Heart right ventricle (tissue), 16 donors: ENCODE results near the gene ARHGAP32. TPM values are rescaled to one million over a fixed set of nuclear protein-coding genes. Genes with fewer than 3 reads are reported as not detected.

Experiments
- ATAC-seq, 8 donors: fragments of 200-7000 bp; cut with Tn5 transposase; one replicate each; pipeline ENCODE4 v1.9.1; 2020; ENCODE audit warnings: mild to moderate bottlenecking in 8 of 8, moderate library complexity in 8 of 8, moderate number of reproducible peaks in 1 of 8
- DNase-seq, 2 donors: peaks; one replicate each; pipeline ENCODE4 v3.0.0-alpha.2; 2020
- H3K27ac ChIP-seq, 10 donors: fragments of 200-600 bp; sonication (generic) in 2 of 10; one replicate each; pipeline versions ENCODE4 v1.5.0 to v1.8.0; 2020 to 2022; ENCODE audit warnings: mild to moderate bottlenecking in 3 of 10
- H3K27me3 ChIP-seq, 7 donors: fragments of 200-600 bp; one replicate each; pipeline ENCODE4 v1.8.0; 2021 to 2022; ENCODE audit warnings: mild to moderate bottlenecking in 2 of 7
- H3K36me3 ChIP-seq, 9 donors: fragments of 200-600 bp; sonication (generic) in 1 of 9; one replicate each; pipeline versions ENCODE4 v1.5.0 to v1.8.0; 2020 to 2022; ENCODE audit warnings: mild to moderate bottlenecking in 2 of 9
- H3K4me1 ChIP-seq, 9 donors: fragments of 200-600 bp; sonication (generic) in 1 of 9; one replicate each; pipeline versions ENCODE4 v1.5.0 to v1.8.0; 2020 to 2022; ENCODE audit warnings: mild to moderate bottlenecking in 4 of 9
- H3K4me3 ChIP-seq, 10 donors: fragments of 200-600 bp; sonication (generic) in 2 of 10; one replicate each; pipeline versions ENCODE4 v1.5.0 to v1.8.0; 2020 to 2022; ENCODE audit warnings: mild to moderate bottlenecking in 7 of 10, moderate library complexity in 2 of 10
- H3K9me3 ChIP-seq, 11 donors: fragments of 200-600 bp in 10 of 11; sonication (generic) in 2 of 11; one replicate each; pipeline versions ENCODE4 v1.5.0 to v1.8.0; 2013 to 2022; ENCODE audit warnings: mild to moderate bottlenecking in 2 of 11, control low read depth in 1 of 11, moderate library complexity in 1 of 11
- WGBS, 2 donors: extraction: QIAGEN DNeasy Blood & Tissue Kit; methylation state at CpG; one replicate each; pipeline ENCODE4 v1.1.7; 2013; ENCODE audit warnings: inconsistent platforms in 1 of 2; 5-methylcytosine and 5-hydroxymethylcytosine counted together
- intact Hi-C, 10 donors: fragments of 100-400 bp; cut with DNase I; formaldehyde crosslinking; loops; one replicate each; pipeline versions ENCODE4 v1.11.1 to v1.14.2; 2022
- polyA plus RNA-seq, 2 donors: library from polyadenylated mRNA; stranded (reverse); fragments of 200-250 nt; gene quantifications; one replicate each; pipeline ENCODE4 v1.2.3, GENCODE V29; 2013
- total RNA-seq, 10 donors: library from RNA; stranded (reverse); fragmentation: NEBNext Ultra II Directional in 3 of 10; extraction: Animal tissue kit (Norgen Biotek cat#: 25700) in 3 of 10; gene quantifications; one replicate each; pipeline versions ENCODE4 v1.2.1 to v1.2.4, GENCODE V29; 2021 to 2023
- TF ChIP-seq, protein P1 (sequence below), 9 donors: fragments of 200-600 bp; sonication (generic) in 2 of 9; IDR thresholded peaks; one replicate each; pipeline versions ENCODE4 v1.5.0 to v1.8.0; 2021 to 2022; ENCODE audit warnings: antibody characterized with exemption in 9 of 9, mild to moderate bottlenecking in 5 of 9, moderate library complexity in 1 of 9
- donor health status: Arrhythmogenic right ventricular cardiomyopathy.
- donor health status: ischemic (EF 13 %, LVEDD 7.1; RV severe dilation, severe dysfunction).
- donor health status: healthy with polysubstance abuse.
- donor health status: DM: no; HTN: yes; CAD: no.
- donor health status: DM: no; HTN: no; CAD: no.
- donor health status: ischemic (EF 25% LVEDD 6.9; RV normal size, moderate dysfunction).
- donor health status: ischemic (EF 25% LVEDD 5.7; RV mildly dilated, moderate dysfunction).
- donor health status: healthy.
- donor health status: DM: yes; HTN: yes; CAD: no.
- donor health status: Ischemic cardiomyopathy.
- donor health status: ischemic (EF 35%, LVEDD 5.7; RV mildly dilated, moderate dysfunction).
- donor health status: nonischemic (EF 11% LVEDD 7.7; RV severe dilation, severe dysfunction).
- donor health status: DM: yes; HTN: yes; CAD: no.
- donor health status: PGD.
- donor health status: ischemic (EF 29% LVEDD 5.4; RV normal size, mild dysfunction).
- donor health status: nonischemic (EF 23%, LVEDD 6.1; RV moderate dilation, normal function).

ARHGAP32 gene
- total and polyA plus RNA-seq, 12 donors, result 1.0 to 8.7 (median 4.4) TPM

DNA sequence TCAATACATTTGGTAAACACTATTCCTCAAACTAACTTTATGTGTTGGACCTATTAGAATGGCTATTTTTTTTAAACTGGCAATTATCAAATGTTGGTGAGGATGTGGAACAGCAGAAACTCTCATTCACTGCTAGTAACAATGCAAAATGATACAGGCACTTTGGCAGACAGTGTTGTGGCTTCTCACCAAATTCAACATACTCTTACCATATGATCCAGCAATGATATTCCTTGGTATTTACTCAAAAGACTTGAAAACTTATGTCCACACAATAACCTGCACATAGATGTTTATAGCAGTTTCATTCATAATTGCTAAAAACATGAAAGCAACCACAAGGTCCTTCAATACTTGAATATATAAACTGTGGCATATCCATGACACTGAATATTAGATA, 136.9 kb downstream of the ARHGAP32 start:
- Histone ChIP-seq H3K4me3 (no peak overlapping the region), H3K4me1 (no peaks in the 10 kb centered on the region), H3K9me3 (peaks cover 0 to 4% (median 0%) of the 10 kb centered on the region in 11 donors), H3K36me3 (no peaks in the 10 kb centered on the region), H3K27ac (no peak overlapping the region), H3K27me3 (no peaks in the 10 kb centered on the region)
- TF ChIP-seq, protein P1, sequence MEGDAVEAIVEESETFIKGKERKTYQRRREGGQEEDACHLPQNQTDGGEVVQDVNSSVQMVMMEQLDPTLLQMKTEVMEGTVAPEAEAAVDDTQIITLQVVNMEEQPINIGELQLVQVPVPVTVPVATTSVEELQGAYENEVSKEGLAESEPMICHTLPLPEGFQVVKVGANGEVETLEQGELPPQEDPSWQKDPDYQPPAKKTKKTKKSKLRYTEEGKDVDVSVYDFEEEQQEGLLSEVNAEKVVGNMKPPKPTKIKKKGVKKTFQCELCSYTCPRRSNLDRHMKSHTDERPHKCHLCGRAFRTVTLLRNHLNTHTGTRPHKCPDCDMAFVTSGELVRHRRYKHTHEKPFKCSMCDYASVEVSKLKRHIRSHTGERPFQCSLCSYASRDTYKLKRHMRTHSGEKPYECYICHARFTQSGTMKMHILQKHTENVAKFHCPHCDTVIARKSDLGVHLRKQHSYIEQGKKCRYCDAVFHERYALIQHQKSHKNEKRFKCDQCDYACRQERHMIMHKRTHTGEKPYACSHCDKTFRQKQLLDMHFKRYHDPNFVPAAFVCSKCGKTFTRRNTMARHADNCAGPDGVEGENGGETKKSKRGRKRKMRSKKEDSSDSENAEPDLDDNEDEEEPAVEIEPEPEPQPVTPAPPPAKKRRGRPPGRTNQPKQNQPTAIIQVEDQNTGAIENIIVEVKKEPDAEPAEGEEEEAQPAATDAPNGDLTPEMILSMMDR (IDR thresholded peaks at IDR 0.05), result no peak
- ATAC-seq (no peak), DNase-seq (no peak)
- intact Hi-C loops, result no loop called here

DNA sequence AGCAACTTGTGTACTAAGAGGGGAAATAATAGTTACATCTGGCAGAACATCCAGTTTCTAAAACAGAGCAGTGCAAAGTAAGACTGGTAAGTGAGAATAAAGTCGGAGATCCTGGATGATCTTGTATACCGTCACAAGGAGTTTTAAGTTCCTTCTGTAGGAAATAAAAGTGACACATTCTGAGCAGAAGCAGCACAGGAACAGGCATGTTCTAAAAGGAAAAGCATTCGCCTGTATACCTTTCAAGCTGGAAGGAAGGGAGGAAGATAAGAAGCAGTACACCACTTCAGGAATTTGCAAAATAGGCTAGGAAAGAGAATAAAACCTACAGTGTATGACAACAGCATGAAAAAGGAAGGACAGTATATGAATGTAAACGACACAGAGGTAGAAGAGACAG, 143.2 kb downstream of the ARHGAP32 start:
- H3K9me3 ChIP-seq, result peaks cover 0 to 4% (median 0%) of the 10 kb centered on the region in 11 donors
- ATAC-seq (no peak), DNase-seq (no peak)
- no peak overlapping the region for H3K27ac ChIP-seq
- WGBS, 2 donors, result 71 to 78% methylated on average over 4 of the region's 4 CpGs
- H3K36me3 ChIP-seq, result no peaks in the 10 kb centered on the region
- intact Hi-C loops, result no loop called here
- H3K4me3 ChIP-seq, result no peak overlapping the region
- H3K4me1 ChIP-seq, result no peaks in the 10 kb centered on the region
- TF ChIP-seq, protein P1 (IDR thresholded peaks at IDR 0.05), result no peak
- H3K27me3 ChIP-seq, result no peaks in the 10 kb centered on the region

DNA sequence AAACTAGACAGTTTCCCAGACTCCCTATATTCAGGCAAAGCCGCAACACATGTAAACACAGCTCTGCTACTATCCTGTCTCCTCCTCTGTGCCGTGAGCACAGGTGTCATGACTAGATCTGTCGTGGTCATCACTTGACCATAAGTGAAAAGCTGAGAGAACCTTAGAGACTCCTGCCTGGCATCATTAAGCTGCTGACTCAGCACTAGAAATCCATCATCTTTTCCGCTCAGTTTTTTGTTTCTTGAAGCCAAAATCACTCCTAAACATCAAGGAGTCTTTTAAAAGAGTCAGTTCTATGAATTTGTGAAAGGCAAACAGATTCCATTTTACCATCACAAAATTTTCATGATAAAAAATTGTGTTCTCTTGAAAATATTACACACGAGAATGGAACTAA, 147.0 kb downstream of the ARHGAP32 start:
- 95 to 97% methylated on average over 5 of the region's 5 CpGs for WGBS, 2 donors
- no peak overlapping the region for H3K27ac ChIP-seq
- no peaks in the 10 kb centered on the region for H3K36me3 ChIP-seq
- no peaks in the 10 kb centered on the region for H3K4me1 ChIP-seq
- TF ChIP-seq, protein P1 (IDR thresholded peaks at IDR 0.05), result no peak
- H3K9me3 ChIP-seq, result no peaks in the 10 kb centered on the region
- DNase-seq (no peak), ATAC-seq (no peak)
- no peaks in the 10 kb centered on the region for H3K27me3 ChIP-seq
- intact Hi-C loops, result no loop called here
- no peak overlapping the region for H3K4me3 ChIP-seq

DNA sequence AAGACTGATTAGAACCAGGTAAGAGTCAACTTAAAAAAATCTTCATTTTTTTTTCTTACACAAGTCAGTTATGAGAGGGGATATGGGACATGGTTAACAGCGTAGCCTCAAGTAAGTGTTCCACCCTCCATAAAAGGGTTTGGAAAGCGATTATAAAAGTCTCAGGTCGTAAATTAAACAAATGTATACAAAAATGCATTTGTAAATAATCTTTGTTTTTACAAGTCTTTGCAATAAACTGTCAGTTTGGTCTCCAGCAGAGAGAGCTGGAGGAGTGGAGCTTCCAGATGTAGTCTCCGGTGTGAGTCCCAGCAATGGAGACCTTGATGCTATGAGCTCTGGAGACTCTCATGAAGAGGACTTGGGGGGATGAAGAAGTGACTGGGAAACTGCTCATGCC, 149.6 kb downstream of the ARHGAP32 start:
- Histone ChIP-seq H3K27ac (no peak overlapping the region), H3K4me3 (no peak overlapping the region)
- TF ChIP-seq, protein P1 (IDR thresholded peaks at IDR 0.05), result no peak

More for the DNA sequence above, 149.6 kb downstream of the ARHGAP32 start:
- Histone ChIP-seq H3K9me3 (peaks cover 0 to 9% (median 0%) of the 10 kb centered on the region in 11 donors), H3K27me3 (no peaks in the 10 kb centered on the region), H3K36me3 (no peaks in the 10 kb centered on the region), H3K4me1 (no peaks in the 10 kb centered on the region)
- intact Hi-C loops, result no loop called here
- no peak for ATAC-seq
- 95 to 97% methylated on average over 4 of the region's 4 CpGs for WGBS, 2 donors
- DNase-seq, result no peak
